Stimulated activated naive B cell treated with anti-CD40 and anti-IgM and Interleukin-4, amounts not matched to agents 10 μg/mL and 1 μg/mL and 100 μg/mL, for 72 hours (primary cell): ENCODE results near the gene ERC2.

Experiments used
- ATAC-seq, 2 donors: fragments of 150-1000 bp; cut with Tn5 transposase; replicated peaks; 2 replicates each; pipeline ENCODE4 v1.10.0; 2021; ENCODE audit warnings: moderate library complexity in 1 of 2
- DNase-seq: peaks from one replicate; pipeline ENCODE4 v3.0.0; 2021
- H3K27ac Mint-ChIP-seq: one replicate; pipeline ENCODE4 v1.8.0; 2022; ENCODE audit warnings: mild to moderate bottlenecking, mixed read lengths
- H3K27me3 Mint-ChIP-seq, 2 donors: one replicate each; pipeline ENCODE4 v1.8.0; 2022; ENCODE audit warnings: mixed read lengths in 2 of 2
- H3K36me3 Mint-ChIP-seq, 2 donors: one replicate each; pipeline ENCODE4 v1.8.0; 2022; ENCODE audit warnings: mixed read lengths in 2 of 2, mild to moderate bottlenecking in 1 of 2
- H3K4me1 Mint-ChIP-seq, 2 donors: one replicate each; pipeline ENCODE4 v1.8.0; 2022; ENCODE audit warnings: mixed read lengths in 2 of 2, mild to moderate bottlenecking in 1 of 2
- H3K4me3 Mint-ChIP-seq, 2 donors: one replicate each; pipeline ENCODE4 v1.8.0; 2022; ENCODE audit warnings: mild to moderate bottlenecking in 2 of 2, mixed read lengths in 2 of 2, moderate library complexity in 1 of 2
- H3K9me3 Mint-ChIP-seq, 2 donors: one replicate each; pipeline ENCODE4 v1.8.0; 2022; ENCODE audit warnings: mixed read lengths in 2 of 2, mild to moderate bottlenecking in 1 of 2

Gene ERC2

GRCh38 chr3:55654123-55654760, 814.0 kb downstream of the ERC2 start:
- H3K27ac Mint-ChIP-seq = no peak overlapping the region
- no peaks in the 10 kb centered on the region for H3K4me1 Mint-ChIP-seq
- no peak for DNase-seq
- ATAC-seq = no peak
- no peak overlapping the region for H3K4me3 Mint-ChIP-seq
- H3K27me3 Mint-ChIP-seq = no peaks in the 10 kb centered on the region
- H3K36me3 Mint-ChIP-seq = no peaks in the 10 kb centered on the region
- H3K9me3 Mint-ChIP-seq = no peaks in the 10 kb centered on the region

GRCh38 chr3:55651011-55651410, 817.3 kb downstream of the ERC2 start:
- H3K4me1 Mint-ChIP-seq = no peaks in the 10 kb centered on the region
- no peaks in the 10 kb centered on the region for H3K9me3 Mint-ChIP-seq
- no peaks in the 10 kb centered on the region for H3K27me3 Mint-ChIP-seq

GRCh38 chr3:55650011-55650410, 818.3 kb downstream of the ERC2 start:
- H3K27me3 Mint-ChIP-seq = no peaks in the 10 kb centered on the region
- no peaks in the 10 kb centered on the region for H3K4me1 Mint-ChIP-seq
- no peaks in the 10 kb centered on the region for H3K36me3 Mint-ChIP-seq
- no peak for ATAC-seq
- H3K9me3 Mint-ChIP-seq = no peaks in the 10 kb centered on the region
- no peak overlapping the region for H3K27ac Mint-ChIP-seq
- H3K4me3 Mint-ChIP-seq = no peak overlapping the region
- DNase-seq = no peak

More at GRCh38 chr3:55651011-55651410, 817.3 kb downstream of the ERC2 start:
- Mint-ChIP-seq H3K36me3 (no peaks in the 10 kb centered on the region), H3K4me3 (no peak overlapping the region), H3K27ac (no peak overlapping the region)
- no peak for DNase-seq
- ATAC-seq = no peak

GRCh38 chr3:55649554-55649953, 818.7 kb downstream of the ERC2 start:
- H3K27me3 Mint-ChIP-seq = no peaks in the 10 kb centered on the region
- no peak for ATAC-seq
- H3K4me1 Mint-ChIP-seq = no peaks in the 10 kb centered on the region
- H3K36me3 Mint-ChIP-seq = no peaks in the 10 kb centered on the region
- H3K9me3 Mint-ChIP-seq = no peaks in the 10 kb centered on the region
- H3K27ac Mint-ChIP-seq = no peak overlapping the region
- no peak for DNase-seq
- H3K4me3 Mint-ChIP-seq = no peak overlapping the region

GRCh38 chr3:55648591-55649318, 819.5 kb downstream of the ERC2 start:
- Mint-ChIP-seq H3K9me3 (no peaks in the 10 kb centered on the region), H3K27ac (no peak overlapping the region), H3K4me3 (no peak overlapping the region), H3K4me1 (no peaks in the 10 kb centered on the region), H3K36me3 (no peaks in the 10 kb centered on the region), H3K27me3 (no peaks in the 10 kb centered on the region)
- ATAC-seq = no peak
- DNase-seq = no peak

- no peak overlapping the region for H3K4me3 Mint-ChIP-seq
- H3K4me1 Mint-ChIP-seq = no peaks in the 10 kb centered on the region
- DNase-seq = no peak
- no peaks in the 10 kb centered on the region for H3K27me3 Mint-ChIP-seq
- no peak for ATAC-seq
- no peaks in the 10 kb centered on the region for H3K36me3 Mint-ChIP-seq
- no peaks in the 10 kb centered on the region for H3K9me3 Mint-ChIP-seq
- no peak overlapping the region for H3K27ac Mint-ChIP-seq
These were observed 820.6 kb downstream of the ERC2 start for GRCh38 chr3:55647670-55648069.

- H3K4me1 Mint-ChIP-seq = no peaks in the 10 kb centered on the region
- no peak for ATAC-seq
- no peak for DNase-seq
- H3K27ac Mint-ChIP-seq = no peak overlapping the region
- no peaks in the 10 kb centered on the region for H3K36me3 Mint-ChIP-seq
- no peak overlapping the region for H3K4me3 Mint-ChIP-seq
- no peaks in the 10 kb centered on the region for H3K9me3 Mint-ChIP-seq
- no peaks in the 10 kb centered on the region for H3K27me3 Mint-ChIP-seq
These were observed 821.2 kb downstream of the ERC2 start for GRCh38 chr3:55647063-55647462.

- DNase-seq (no peak), ATAC-seq (no peak)
- H3K9me3 Mint-ChIP-seq = no peaks in the 10 kb centered on the region
These were observed 822.1 kb downstream of the ERC2 start for GRCh38 chr3:55646121-55646520.

GRCh38 chr3:55645422-55645821, 822.8 kb downstream of the ERC2 start:
- Mint-ChIP-seq H3K9me3 (no peaks in the 10 kb centered on the region), H3K27ac (no peak overlapping the region), H3K4me1 (no peaks in the 10 kb centered on the region), H3K27me3 (no peaks in the 10 kb centered on the region), H3K4me3 (no peak overlapping the region), H3K36me3 (no peaks in the 10 kb centered on the region)
- no peak for ATAC-seq
- DNase-seq = no peak

More at GRCh38 chr3:55646121-55646520, 822.1 kb downstream of the ERC2 start:
- no peaks in the 10 kb centered on the region for H3K4me1 Mint-ChIP-seq
- H3K27me3 Mint-ChIP-seq = no peaks in the 10 kb centered on the region
- H3K36me3 Mint-ChIP-seq = no peaks in the 10 kb centered on the region
- no peak overlapping the region for H3K4me3 Mint-ChIP-seq
- no peak overlapping the region for H3K27ac Mint-ChIP-seq

- Mint-ChIP-seq H3K9me3 (peaks cover 1 to 4% of the 10 kb centered on the region in 2 donors), H3K36me3 (no peaks in the 10 kb centered on the region), H3K27ac (no peak overlapping the region), H3K4me1 (no peaks in the 10 kb centered on the region), H3K27me3 (no peaks in the 10 kb centered on the region), H3K4me3 (no peak overlapping the region)
- ATAC-seq (no peak), DNase-seq (no peak)
These were observed 825.0 kb downstream of the ERC2 start for GRCh38 chr3:55643283-55643682.

GRCh38 chr3:55641964-55642363, 826.3 kb downstream of the ERC2 start:
- no peak overlapping the region for H3K4me3 Mint-ChIP-seq
- H3K4me1 Mint-ChIP-seq = no peaks in the 10 kb centered on the region
- ATAC-seq (no peak), DNase-seq (no peak)
- no peak overlapping the region for H3K27ac Mint-ChIP-seq
- H3K36me3 Mint-ChIP-seq = no peaks in the 10 kb centered on the region
- no peaks in the 10 kb centered on the region for H3K27me3 Mint-ChIP-seq
- H3K9me3 Mint-ChIP-seq = peaks cover 1 to 4% of the 10 kb centered on the region in 2 donors

GRCh38 chr3:55639896-55640765, 828.1 kb downstream of the ERC2 start:
- Mint-ChIP-seq H3K4me3 (no peak overlapping the region), H3K27ac (no peak overlapping the region), H3K9me3 (peaks cover 1 to 4% of the 10 kb centered on the region in 2 donors), H3K27me3 (no peaks in the 10 kb centered on the region), H3K36me3 (no peaks in the 10 kb centered on the region), H3K4me1 (no peaks in the 10 kb centered on the region)
- no peak for ATAC-seq
- DNase-seq = no peak

GRCh38 chr3:55639143-55639542, 829.1 kb downstream of the ERC2 start:
- Mint-ChIP-seq H3K27ac (no peak overlapping the region), H3K4me1 (no peaks in the 10 kb centered on the region), H3K27me3 (no peaks in the 10 kb centered on the region), H3K4me3 (no peak overlapping the region), H3K9me3 (peaks cover 1 to 4% of the 10 kb centered on the region in 2 donors), H3K36me3 (no peaks in the 10 kb centered on the region)
- ATAC-seq (no peak), DNase-seq (no peak)

GRCh38 chr3:55637906-55638638, 830.2 kb downstream of the ERC2 start:
- peaks cover 1 to 8% of the 10 kb centered on the region in 2 donors for H3K9me3 Mint-ChIP-seq
- H3K27ac Mint-ChIP-seq = no peak overlapping the region
- ATAC-seq = no peak
- no peaks in the 10 kb centered on the region for H3K27me3 Mint-ChIP-seq
- no peak overlapping the region for H3K4me3 Mint-ChIP-seq
- no peaks in the 10 kb centered on the region for H3K4me1 Mint-ChIP-seq
- no peaks in the 10 kb centered on the region for H3K36me3 Mint-ChIP-seq
- no peak for DNase-seq
